ENCODE measurements around the gene TTI1.
"Not testable (repeated sequence)": the region's sequence is repeated elsewhere in the genome, so short reads cannot be mapped to it uniquely, and the experiment has no call there.

The TTI1 gene

DNA sequence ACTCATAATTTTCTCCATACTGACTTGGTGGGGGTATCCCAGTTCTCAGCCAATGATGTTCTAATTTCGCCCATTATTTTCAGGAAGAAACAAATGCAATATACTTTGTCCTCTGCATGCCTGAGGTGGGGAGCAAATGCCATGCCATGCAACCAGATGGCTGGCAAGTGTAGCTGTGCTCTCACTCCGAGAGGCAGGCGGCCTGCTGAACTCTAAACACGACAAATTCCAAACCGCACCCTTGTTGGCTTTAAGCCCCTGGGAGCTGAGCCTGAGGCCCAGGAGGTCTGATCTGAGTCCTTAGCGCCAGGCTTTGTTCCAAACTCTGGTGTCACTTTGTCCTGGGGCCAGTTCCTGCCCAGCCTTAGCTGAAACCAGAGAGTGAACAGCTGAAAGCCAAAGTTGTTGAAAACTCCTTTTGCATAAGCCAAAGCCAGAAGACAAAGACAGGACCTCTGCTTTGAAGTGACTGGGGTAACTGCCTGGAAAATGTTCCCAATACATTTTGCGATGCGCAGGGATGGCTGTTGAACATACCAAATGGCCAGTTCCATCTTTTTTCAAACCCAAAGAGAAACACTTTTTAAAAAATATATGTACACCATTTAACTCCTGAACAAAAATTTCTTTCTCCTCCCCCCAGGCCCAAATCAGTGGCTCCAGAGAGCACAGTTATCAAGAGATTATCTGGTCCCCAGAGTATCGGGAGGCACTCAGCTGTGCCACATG lies 46.2 kb downstream of the TTI1 start:
- DNase-seq: peak; percentile 47

DNA sequence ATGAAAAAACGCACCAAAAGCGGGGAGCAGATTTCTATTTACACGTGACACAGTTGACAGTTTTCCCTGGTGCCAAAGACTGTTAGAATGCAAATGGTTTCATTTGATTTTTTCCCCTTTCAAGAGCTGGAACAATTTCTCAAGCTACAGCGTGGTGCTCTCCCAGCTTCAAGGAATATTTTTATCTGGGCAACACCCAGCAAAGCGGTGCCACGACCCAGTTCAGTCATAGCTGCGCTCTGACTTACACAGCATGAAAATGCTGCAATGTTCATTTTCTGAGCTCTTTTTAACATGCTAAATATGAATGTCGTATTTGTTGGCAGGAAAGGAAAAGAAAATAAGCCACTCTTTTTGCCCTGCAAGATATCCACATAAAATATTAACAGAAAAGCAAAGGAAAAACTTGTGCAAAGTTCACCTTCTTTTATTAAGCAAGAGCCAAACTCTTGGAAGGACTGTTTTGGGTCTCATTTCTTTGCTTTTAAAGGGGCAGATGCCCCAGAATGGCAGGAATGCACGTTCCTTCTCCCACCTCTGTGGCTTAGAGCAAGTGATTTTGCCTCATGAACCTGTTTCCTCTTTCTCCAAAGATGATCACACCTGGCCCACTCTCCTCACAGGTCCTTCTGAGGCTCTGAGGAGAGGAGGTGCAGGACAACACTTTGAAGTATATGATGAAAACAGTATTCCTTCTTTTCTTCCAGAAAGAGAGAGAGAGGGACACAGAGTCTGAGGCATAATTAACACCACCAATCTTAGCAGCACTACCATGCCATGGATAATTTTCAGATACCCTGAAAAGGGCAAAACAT lies 47.0 kb downstream of the TTI1 start:
- no peak for DNase-seq

DNA sequence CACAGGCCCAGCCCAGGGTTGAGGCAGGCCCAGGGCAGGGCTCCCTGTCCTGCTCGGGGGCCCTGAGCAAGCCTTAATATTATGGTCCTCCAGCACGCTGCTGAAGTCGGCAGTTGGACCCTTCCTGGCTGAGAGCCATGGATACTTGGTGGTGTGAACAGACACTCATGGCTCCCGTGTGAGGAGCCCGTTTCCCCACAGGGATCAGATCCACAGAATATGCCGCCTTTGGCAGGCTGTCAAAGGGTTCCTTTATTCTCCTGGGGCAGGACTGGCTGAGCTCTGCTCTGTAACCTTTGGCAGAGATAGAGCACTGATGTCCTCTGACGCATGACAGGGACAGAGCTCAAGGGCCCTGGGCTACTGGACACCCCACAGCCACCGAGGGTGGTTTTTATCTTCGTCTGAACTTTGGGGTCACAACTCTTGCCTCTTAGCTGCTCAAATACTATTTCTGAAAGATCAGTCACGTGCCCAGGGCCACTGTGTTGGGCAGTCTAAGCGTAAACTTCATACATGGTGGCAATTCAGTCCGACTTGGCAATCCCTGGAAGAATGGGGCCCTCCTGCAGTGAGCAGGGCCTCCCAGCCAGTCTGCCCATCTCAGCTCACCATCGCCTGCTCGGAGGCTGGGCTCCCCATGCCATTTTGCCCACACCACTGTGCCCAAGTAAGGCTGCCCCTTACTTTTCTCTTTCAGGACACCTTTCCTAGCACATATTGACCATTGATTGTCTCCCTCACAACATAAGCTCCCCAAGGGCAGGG lies 49.1 kb downstream of the TTI1 start:
- peak; percentile 79 for DNase-seq

DNA sequence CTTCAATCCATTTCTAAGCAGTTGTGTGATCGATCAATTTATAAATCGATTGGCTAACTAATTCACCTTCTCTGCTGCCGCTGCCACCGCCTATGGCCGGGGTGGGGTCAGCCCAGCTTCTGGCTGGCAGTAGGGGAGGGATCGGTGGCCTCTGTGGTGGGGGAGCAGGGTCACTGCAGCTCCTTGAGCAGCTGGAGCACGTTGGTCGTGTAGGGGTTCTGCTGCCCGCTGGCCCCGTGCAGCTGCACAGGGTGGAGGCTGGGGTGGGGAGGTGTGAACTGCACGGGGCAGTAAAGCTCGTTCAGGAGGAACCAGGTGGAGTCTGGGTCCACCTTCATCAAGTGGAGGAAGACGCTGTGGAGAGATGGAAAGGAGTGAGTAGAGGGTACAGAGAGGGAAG lies 50.0 kb downstream of the TTI1 start:
- no peak for DNase-seq

DNA sequence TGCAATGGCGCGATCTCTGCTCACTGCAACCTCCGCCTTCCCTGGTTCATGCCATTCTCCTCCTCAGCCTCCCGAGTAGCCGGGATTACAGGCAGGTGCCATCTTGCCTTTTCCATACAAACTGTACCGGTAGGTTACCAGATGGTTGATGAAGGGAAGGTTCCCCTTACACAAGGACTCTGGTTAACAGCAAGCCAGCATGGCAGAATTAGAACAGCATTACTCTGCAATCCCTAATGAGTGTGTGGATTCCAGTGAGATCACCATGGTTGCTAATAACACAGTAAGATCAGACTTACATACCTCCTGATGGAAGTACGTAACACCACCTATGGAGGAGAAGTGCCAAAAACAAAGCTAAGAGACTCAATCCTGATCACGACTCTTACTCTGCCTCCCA lies 51.7 kb downstream of the TTI1 start:
- no peak for DNase-seq

DNA sequence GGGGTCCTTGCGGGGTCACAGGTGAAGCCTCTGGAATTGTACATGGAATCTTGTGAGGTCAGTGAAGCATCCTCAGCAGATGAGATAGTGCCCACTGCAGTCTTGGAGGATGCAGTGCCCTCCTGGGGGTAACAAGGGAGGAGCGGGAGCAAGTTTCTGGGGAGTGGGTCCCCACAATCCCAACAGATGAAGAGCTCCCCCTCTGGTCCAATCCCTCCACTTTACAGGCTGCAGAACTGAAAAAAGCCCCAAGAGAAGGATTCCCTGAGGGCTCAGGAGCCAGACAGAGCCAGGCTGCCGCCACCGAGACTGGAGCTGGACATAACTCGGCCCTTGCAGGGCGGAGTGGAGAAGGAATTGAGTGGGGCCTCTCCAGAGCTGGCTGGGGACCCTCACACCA lies 52.4 kb downstream of the TTI1 start:
- DNase-seq: no peak

DNA sequence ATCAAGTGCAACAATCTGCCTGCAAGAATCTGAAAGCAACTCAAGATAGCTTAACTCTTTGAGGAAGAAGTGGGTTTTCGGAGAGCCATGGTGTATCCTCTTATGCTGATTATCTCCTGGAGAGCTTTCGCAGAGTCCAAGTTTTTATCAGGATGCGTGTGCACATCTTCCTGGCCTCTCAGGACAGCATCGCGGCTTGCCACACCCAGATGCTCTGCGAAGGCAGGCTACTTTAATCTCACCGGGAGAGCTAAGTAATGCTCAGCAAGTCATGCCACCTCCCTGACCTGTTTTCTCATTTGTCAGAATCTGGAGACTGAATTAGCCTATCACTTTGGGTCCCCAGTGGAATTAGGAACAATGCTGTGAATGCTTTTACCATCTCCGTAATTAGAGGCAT lies 52.9 kb downstream of the TTI1 start:
- no peak for DNase-seq

DNA sequence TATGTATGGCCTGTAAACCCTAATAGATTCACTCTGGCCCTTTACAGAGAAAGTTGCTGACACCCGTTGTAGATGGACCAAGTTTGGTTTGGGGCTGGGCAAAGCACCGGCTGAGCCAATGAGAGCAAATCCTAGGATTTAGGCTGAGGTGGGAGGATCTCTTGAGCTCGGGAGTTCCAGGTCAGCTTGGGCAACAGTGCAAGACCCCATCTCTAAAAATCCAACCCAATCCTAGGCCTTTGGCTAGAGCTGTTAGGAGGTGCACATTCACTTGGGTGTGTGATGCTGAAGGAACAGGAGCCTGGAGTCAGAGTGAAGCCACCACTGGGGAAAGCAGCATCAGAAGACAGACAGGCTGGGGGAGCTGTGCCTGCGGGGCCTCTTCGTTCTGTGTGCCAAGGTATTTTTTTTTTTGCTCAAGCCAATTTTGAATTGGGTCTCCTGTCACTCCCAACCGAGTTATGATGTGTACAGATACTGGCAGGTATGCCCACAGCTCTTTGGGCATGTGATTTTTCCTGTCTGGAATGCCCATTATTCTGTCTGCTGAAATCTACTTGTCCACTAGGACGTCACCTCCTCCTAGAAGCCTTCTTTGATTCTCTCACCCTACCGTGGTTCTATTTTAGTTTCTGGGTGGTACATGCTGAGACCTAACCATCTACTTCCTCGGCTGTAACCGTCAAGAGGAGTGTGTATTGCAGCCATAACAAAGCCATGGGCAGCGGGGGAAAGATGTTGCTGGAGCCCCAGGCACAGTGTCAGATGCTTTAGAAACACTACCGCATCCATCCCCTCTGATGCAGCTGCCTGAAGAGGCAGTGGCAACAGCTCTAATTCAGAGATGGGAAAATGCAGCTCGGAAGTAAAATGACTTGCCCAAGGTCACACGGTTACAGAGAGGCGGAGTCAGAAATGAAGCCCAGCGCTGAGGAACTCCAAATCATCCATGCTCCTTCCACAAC lies 54.0 kb downstream of the TTI1 start:
- DNase-seq: no peak

DNA sequence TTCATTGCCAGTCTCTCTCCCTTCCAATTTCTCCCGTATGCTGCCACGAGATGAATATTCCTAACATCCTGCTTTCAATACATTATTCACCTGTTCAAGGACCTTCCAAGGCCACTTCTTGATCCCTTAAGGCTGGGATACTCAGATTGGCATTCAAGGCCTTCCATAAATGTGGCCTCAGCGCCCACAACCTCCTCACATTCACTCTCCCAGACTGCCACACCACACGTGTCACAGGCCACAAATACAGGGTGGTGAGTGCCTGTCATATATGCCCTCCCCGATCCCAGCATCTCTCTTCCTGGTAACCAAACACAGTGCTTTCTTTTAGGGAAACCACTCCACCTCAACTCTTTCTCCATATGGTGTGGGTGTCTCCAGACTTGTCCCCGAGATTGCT lies 55.5 kb downstream of the TTI1 start:
- no peak for DNase-seq

DNA sequence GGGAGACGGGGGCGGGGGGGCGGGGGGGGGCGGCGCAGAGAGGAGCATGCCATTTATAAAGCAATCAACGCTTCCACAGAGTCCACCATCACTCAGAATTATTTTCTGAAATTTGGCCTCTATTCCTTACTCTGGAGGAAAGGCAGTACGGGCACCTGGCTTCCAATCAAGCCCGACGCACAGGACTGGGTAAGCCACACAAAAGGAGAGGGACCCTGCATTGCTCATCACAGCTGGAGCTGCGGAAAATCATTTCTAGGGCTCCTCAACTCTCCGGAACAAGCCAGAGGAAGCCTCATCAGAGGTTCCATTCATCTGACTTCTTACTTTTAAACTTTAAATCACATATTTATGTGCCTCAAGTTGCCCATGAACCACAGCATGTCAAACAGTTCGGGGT lies 55.9 kb downstream of the TTI1 start:
- no peak for DNase-seq

DNA sequence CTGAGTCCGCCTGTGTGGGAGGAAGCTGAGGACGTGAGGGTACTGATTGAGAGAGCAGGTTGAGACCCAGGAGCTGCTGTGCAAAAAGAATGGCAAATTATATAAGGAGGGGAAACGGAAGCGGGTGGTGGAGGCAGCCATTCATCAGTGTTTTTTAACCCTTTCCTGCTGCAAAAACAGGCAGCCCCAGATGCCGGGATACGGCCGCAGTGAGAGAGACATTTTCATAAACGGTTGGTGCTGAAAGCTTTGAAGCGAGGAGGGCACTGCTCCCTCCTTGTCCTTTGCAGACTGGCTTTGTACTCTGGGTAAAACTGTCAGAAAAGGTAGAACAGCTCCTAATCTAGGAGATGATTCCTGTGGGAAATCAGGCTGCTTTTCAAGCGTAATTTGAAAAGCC lies 56.4 kb downstream of the TTI1 start:
- no peak for DNase-seq

DNA sequence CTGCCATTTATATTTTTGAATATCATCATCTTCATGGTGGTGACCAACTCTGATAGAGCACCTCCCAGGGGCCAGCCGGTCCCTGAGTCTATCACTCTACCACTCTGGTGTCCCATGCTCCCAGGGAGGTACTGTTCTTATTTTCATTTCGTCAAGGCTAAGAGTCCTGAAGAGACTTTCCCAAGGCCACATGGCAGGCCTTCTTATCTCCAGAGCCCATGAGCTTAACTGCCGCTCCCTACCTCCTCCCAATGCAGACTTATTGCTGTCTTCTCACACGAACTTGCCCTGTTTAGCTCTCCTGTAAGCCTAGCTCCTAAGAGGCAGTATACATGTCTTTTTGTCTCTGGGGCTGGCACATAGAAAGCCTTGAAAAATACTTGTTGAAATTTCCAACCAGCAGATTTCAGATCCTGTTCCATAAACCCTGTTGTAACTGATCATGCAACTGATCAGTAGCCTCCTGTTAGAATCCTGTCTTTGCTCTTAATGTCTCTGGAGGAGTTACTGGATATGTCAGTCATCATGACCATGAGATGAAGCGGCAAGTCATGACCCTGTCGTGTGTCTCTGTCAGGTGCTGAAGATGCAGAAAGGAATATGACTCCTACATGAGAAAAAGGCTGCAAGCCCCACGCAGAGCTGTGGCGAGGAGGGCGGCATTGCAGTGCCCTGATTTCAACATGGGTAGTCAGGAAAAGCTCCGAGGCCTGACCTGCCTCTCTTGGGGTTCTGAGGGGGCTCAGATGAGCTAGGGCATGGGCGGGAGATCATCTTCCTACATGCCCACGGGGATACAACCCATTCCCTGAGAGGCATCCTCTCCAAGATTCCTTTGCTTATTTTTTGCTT lies 60.0 kb downstream of the TTI1 start:
- DNase-seq: no peak

DNA sequence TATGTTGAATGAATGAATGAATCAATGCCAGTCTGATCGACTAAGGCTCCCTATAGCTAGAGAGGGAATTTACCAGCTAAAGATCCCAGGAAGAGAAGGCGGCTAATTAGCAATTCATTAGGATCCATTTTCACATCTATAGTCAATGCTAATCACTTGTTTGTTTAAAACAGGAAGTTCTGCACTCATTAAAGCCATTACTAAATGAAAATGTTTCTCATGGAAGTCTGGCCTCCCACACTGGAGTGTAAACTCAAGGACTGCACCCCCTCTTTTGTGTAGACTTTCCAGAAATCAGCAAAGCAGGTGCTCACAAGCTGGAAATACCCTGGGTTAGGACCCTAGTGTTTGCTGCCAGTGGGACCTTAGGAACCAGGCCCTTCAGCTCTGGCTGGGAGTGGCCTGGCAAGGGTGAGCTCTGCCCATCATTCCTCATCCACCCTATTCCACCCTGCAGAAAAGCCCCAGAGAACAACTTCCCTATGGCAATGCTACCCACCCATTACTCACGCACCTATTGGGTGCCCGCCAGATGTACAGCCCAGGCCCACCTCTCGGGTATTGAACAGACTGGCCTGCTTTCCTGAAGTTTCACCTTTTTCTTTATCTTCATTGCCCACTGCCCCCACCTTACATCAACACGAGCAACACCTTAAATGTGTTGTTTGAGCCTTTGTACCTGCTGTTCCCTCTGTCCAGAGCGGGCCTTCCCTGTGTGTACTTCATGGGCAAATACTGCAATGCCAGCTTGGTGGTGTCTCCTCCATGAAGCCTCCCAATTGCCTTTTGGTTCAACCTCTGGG lies 60.8 kb downstream of the TTI1 start:
- no peak for DNase-seq

DNA sequence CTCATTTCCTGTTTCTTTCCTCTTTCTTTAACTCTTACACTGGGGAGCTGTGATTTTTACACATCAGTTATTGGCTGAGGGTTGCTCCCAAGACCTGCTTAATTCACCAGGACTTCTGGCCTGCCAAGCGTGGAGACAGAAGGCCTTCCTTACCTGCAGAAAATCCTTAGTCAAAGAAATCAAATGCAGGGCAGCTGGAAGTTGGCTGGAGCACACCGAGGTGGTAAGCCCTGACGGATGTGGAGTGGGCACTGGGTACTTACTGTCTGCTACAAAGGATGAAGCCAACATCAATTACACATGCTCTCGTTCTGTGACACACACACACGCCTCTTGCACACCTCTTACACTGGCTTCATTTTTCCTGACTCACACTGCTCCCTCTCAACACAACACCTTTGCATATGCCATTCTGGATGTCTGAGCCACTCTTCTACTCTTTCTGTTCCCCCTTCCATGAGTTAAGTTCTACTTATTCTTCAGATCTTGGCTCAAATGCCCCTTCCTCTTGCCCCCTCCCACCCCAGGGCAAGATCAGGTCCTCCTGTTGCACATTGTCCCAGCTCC lies 61.6 kb downstream of the TTI1 start:
- DNase-seq: no peak

DNA sequence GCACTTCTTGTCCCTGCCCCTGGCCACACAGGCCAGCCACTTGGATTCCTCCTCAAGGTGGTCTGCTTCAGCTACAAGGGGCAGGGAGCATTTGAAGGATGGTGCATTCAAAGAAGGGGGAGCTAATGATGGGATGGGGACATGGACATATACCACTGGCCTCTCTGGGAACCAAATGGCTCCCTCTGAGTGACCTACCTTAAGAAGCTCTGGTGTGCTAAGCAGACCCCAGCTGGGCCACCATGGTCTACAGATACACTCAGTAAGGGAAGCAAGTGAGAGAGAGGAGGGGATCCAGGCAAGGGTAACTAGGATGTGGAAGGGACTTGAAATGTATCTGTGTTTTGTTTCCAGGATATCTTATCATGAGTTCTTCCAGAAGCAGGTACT lies 62.4 kb downstream of the TTI1 start:
- DNase-seq: no peak

DNA sequence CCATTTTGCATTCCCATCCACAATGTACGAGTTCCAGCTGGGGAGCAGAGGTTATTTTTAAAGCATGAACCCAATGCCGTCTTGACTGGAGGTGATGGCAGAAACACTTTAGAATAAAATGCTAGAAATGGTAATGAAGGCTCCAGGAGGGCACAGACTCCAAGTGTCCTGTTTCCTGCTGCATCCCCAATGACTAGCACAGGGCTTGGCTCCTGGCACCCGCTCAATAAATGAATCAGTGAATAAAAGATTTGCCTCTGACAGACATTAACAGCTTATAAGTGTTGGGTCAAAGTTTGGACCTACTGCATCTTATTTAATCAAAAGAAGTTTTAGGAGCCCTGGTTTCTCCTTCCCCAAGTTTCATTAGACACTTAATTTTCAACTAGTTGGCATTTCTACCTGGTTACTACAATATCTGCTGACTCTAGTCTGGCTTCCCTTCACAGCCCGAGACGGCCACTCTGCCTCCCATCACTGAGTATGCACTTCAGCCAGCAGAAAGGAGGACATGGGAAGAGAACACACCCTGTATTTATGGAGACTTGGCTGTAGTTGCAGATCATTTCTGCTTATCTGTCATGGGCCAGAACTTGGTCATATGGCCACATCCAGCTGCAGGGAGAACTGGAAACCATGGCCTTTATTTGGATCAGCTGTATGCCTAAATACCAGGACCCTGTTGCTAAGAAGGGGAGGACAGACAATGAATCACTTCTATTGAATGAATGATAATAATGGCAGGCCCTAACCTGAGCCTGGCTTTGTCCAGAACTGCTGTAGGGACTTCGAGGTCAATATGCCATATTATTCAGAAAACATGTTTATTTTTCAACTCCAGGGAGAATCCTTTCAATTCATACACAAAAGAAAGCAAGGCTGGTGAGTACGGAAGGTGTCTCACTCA lies 63.1 kb downstream of the TTI1 start:
- DNase-seq: no peak

DNA sequence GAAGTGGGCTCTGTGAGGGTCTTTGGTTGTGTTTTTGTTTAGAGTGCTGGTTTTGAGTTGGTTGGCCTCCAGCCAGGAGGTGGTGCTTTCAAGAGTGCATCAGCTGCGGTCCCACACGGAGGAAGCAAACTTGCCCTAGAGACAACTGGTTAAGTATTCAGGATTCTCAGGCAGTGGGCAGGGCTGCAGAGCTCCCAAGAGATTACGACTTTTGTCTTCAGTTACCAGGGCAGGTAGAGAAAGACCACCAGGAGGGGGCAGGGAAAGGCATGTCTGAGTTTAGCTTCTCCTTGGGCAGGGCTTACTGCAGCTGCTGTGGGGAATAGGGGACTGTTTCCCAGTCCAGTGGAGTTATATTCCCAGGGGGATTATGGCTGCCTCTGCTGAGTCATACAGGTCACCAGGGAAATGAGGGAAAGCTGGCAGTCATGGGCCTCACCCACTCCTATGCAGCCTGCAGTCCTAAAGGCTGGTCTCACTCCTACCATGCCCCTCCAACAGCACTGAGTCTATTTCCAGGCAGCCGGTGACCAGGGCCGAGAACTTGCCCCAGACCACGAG lies 64.3 kb downstream of the TTI1 start:
- DNase-seq: peak; percentile 15

DNA sequence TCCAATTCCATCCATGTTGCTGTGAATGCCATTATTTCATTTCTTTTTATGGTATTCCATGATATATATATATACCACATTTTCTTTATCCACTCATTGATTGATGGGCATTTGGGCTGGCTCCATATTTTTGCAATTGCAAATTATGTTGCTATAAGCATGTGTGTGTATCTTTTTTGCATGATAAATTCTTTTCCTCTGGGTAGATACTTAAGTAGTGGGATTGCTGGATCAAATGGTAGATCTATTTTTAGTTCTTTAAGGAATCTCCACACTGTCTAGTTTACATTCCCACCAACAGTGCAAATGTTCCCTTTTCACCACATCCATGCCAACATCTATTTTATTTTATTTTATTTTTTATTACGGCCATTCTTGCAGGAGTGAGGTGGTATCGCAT lies 69.8 kb downstream of the TTI1 start:
- DNase-seq: not testable (repeated sequence)

DNA sequence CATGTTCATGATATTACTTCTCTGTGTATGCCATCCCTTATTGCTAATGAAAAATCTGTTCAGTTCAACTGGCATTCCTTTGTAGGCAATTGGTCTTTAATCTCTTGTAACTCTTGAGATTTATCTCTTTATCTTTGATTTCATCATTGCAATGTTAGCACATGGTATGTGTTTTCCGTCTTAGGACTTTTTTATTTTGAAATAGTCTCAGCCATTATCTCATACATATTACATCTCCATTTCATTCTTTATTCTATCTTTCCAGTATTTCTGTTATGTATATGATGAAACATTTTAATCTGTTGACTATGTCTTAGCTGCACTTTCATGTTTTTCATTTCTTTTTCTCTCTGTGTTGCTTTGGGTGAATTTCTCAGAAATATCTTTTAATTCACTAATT lies 72.2 kb downstream of the TTI1 start:
- no peak for DNase-seq

Data from NCI-H2029 (cell line).